ENCODE results near the gene MYO19.

MYO19 gene

DNA sequence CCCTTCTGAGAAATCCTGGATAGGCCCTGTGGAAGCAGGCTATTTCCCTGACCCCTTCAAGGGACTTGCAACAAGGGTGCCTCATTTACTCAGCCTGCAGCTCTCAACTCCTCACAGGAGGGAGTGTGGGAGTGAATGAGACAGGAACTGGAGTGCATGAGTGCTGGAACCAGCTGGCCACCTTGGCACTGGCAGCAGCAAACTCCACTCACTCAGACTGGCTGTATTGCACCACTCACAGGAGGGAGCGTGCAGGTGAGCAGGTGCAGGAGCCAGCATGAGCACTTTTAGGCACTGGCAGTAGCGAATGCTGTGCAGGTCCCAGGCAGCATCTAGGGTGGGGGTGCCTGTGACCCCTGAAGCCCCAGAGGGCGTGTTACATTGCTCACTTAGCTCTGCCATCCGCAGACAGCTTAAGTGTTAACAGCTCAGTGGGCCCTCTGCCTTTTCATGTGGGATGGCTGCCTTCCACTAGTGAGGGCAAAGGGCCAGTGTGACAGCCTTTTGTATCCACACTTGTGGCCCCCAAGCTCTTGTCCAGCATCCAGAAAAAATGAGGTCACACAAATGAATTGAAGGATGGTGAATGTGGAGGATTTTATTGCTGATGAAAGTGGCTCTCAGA lies 59.2 kb downstream of the MYO19 start:
- no peaks in the 10 kb centered on the region for H3K36me3 ChIP-seq
- no peak for DNase-seq
- H3K27me3 ChIP-seq (ENCODE audit: insufficient read depth, low read depth, severe bottlenecking), result no peaks in the 10 kb centered on the region
- H3K9me3 ChIP-seq (ENCODE audit: severe bottlenecking), result no peaks in the 10 kb centered on the region
- TF ChIP-seq, protein P1, sequence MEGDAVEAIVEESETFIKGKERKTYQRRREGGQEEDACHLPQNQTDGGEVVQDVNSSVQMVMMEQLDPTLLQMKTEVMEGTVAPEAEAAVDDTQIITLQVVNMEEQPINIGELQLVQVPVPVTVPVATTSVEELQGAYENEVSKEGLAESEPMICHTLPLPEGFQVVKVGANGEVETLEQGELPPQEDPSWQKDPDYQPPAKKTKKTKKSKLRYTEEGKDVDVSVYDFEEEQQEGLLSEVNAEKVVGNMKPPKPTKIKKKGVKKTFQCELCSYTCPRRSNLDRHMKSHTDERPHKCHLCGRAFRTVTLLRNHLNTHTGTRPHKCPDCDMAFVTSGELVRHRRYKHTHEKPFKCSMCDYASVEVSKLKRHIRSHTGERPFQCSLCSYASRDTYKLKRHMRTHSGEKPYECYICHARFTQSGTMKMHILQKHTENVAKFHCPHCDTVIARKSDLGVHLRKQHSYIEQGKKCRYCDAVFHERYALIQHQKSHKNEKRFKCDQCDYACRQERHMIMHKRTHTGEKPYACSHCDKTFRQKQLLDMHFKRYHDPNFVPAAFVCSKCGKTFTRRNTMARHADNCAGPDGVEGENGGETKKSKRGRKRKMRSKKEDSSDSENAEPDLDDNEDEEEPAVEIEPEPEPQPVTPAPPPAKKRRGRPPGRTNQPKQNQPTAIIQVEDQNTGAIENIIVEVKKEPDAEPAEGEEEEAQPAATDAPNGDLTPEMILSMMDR (IDR thresholded peaks at IDR 0.05; ENCODE audit: low read depth, low read length), result no peak
- H3K27ac ChIP-seq, result no peak overlapping the region
- H3K4me3 ChIP-seq (ENCODE audit: low read depth, low read length), result no peak overlapping the region

DNA sequence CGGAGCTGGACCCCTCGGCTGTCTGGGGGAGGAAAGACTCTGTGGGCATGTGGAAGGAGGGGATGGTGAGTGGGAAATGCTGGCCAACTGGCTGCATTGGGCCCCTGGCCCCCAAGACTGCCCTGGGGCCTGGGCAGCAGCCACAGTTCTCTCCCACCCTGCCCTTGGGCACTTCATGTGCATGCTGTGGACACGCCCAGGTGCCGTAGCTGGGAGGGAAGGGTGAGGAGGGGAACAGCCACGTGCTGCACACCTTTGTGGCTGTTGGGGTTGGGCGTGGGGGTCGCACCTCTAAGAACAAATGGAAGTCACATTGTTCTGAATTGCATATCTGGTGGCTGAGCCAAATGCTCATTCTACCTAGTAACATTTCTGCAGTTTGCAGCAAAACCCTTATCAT lies 60.1 kb downstream of the MYO19 start:
- no peaks in the 10 kb centered on the region for H3K36me3 ChIP-seq
- H3K27me3 ChIP-seq (ENCODE audit: insufficient read depth, low read depth, severe bottlenecking), result no peaks in the 10 kb centered on the region
- H3K27ac ChIP-seq, result no peak overlapping the region
- no peaks in the 10 kb centered on the region for H3K9me3 ChIP-seq (ENCODE audit: severe bottlenecking)
- no peak for DNase-seq
- H3K4me3 ChIP-seq (ENCODE audit: low read depth, low read length), result no peak overlapping the region
- TF ChIP-seq, protein P1 (IDR thresholded peaks at IDR 0.05; ENCODE audit: low read depth, low read length), result no peak

DNA sequence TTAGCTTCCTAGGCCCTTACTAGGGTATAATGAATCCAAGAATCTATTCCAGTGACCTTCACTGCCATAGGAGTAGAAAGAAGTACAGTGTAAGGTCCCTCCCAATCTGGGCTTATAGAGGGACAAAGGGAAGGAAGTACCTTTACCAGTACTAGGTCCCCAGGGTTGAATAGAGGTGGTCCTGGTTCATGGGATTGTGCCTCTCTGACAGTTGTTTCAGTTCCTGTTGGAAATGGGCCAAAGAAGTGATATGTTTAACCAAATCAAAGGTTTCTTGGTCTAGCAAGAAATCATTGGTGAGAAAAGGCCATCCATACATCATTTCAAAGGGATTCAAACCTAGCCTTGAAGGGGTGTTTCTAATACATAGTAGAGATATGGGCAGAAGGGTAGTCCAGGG lies 64.2 kb downstream of the MYO19 start:
- Histone ChIP-seq H3K4me3 (ENCODE audit: low read depth, low read length) (no peak overlapping the region), H3K27ac (no peak overlapping the region), H3K27me3 (ENCODE audit: insufficient read depth, low read depth, severe bottlenecking) (no peaks in the 10 kb centered on the region), H3K36me3 (no peaks in the 10 kb centered on the region), H3K9me3 (ENCODE audit: severe bottlenecking) (no peaks in the 10 kb centered on the region)
- TF ChIP-seq, protein P1 (IDR thresholded peaks at IDR 0.05; ENCODE audit: low read depth, low read length), result no peak
- DNase-seq, result no peak

DNA sequence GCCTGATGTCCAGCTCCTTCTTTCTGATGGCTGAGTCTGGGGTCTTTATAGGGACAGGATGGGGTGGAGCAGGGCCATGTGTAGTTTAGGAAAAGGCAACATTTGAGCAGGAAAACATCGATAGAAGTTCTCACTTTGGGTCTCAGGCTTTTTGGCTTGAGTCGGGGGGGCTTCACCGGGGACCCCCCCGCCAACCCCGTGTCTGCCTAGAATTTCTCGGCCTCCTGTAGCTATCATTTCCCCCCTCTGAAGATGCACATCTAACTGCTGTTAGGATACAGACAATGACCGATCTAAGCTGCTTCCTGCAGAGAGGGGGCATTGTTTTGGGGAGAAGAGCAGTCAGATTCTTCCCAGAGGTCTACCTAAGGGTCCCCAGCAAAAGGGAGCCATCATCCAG lies 64.9 kb downstream of the MYO19 start:
- Histone ChIP-seq H3K27me3 (ENCODE audit: insufficient read depth, low read depth, severe bottlenecking) (no peaks in the 10 kb centered on the region), H3K27ac (no peak overlapping the region), H3K36me3 (no peaks in the 10 kb centered on the region), H3K4me3 (ENCODE audit: low read depth, low read length) (no peak overlapping the region), H3K9me3 (ENCODE audit: severe bottlenecking) (no peaks in the 10 kb centered on the region)
- DNase-seq, result no peak
- TF ChIP-seq, protein P1 (IDR thresholded peaks at IDR 0.05; ENCODE audit: low read depth, low read length), result no peak

DNA sequence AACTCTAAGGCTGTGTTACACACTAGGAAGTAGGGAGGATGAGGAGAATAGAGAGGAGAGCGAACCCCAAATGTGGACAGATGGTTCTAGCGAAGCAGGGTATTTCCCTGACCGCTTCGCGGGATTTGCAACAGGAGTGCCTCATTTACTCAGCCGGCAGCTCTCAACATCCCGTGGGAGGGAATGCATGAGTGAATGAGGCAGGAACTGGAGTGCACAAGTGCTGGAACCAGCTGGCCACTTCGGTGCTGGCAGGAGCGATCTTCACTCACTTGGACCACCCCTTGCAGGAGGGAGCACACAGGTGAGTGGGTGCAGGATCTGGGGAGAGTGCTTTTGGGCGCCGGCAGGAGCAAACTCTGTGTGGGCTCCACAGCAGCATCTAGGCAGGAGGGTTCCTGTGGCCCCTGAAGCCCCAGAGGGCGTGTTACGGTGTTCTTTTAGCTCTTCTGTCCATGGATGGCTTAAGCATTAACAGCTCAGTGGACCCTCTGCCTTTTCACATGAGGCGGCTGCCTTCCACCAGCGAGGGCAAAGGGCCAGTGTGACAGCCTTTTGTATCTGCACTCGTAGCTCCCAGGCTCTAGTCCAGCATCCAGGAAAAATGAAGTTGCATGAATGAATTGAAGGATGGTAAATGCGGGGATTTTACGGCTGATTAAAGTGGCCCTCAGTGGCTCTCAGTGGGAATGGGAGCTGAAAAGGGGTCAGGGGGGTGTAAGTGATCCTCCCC lies 65.6 kb downstream of the MYO19 start:
- DNase-seq, result peak; percentile 16
- no peaks in the 10 kb centered on the region for H3K27me3 ChIP-seq (ENCODE audit: insufficient read depth, low read depth, severe bottlenecking)
- H3K4me3 ChIP-seq (ENCODE audit: low read depth, low read length), result no peak overlapping the region

More for the DNA sequence above, 65.6 kb downstream of the MYO19 start:
- no peaks in the 10 kb centered on the region for H3K36me3 ChIP-seq
- H3K9me3 ChIP-seq (ENCODE audit: severe bottlenecking), result no peaks in the 10 kb centered on the region
- TF ChIP-seq, protein P1 (IDR thresholded peaks at IDR 0.05; ENCODE audit: low read depth, low read length), result no peak
- no peak overlapping the region for H3K27ac ChIP-seq
